Measurements from ENCODE around the gene ACSBG1.
A peak's percentile ranks its signal among the peaks of the same experiment; 100 is the strongest.

Gene ACSBG1

GRCh38 chr15:78220713-78221112, 13.7 kb downstream of the ACSBG1 start:
- no peak for DNase-seq (ENCODE audit: low read depth)

- DNase-seq (ENCODE audit: low read depth): no peak
Observed at GRCh38 chr15:78216276-78217104, 17.9 kb downstream of the ACSBG1 start.

GRCh38 chr15:78213956-78214355, 20.4 kb downstream of the ACSBG1 start:
- DNase-seq (ENCODE audit: low read depth): no peak

GRCh38 chr15:78213425-78213750, 21.0 kb downstream of the ACSBG1 start:
- no peak for DNase-seq (ENCODE audit: low read depth)

GRCh38 chr15:78212546-78213424, 21.6 kb downstream of the ACSBG1 start:
- peak; percentile 54 for DNase-seq (ENCODE audit: low read depth)

GRCh38 chr15:78212008-78212407, 22.4 kb downstream of the ACSBG1 start:
- DNase-seq (ENCODE audit: low read depth): no peak

- no peak for DNase-seq (ENCODE audit: low read depth)
Observed at GRCh38 chr15:78211189-78211921, 23.0 kb downstream of the ACSBG1 start.

- DNase-seq (ENCODE audit: low read depth): no peak
Observed at GRCh38 chr15:78210349-78210717, 24.0 kb downstream of the ACSBG1 start.

- no peak for DNase-seq (ENCODE audit: low read depth)
Observed at GRCh38 chr15:78209646-78210348, 24.6 kb downstream of the ACSBG1 start.

- DNase-seq (ENCODE audit: low read depth): no peak
Observed at GRCh38 chr15:78208887-78209645, 25.3 kb downstream of the ACSBG1 start.

- no peak for DNase-seq (ENCODE audit: low read depth)
Observed at GRCh38 chr15:78208341-78208844, 26.0 kb downstream of the ACSBG1 start.

GRCh38 chr15:78207641-78208340, 26.6 kb downstream of the ACSBG1 start:
- no peak for DNase-seq (ENCODE audit: low read depth)

- DNase-seq (ENCODE audit: low read depth): no peak
Observed at GRCh38 chr15:78207110-78207458, 27.3 kb downstream of the ACSBG1 start.

- DNase-seq (ENCODE audit: low read depth): no peak
Observed at GRCh38 chr15:78206326-78207109, 27.8 kb downstream of the ACSBG1 start.

GRCh38 chr15:78205856-78206255, 28.5 kb downstream of the ACSBG1 start:
- no peak for DNase-seq (ENCODE audit: low read depth)

GRCh38 chr15:78205337-78205736, 29.0 kb downstream of the ACSBG1 start:
- DNase-seq (ENCODE audit: low read depth): no peak

GRCh38 chr15:78204351-78205309, 29.7 kb downstream of the ACSBG1 start:
- no peak for DNase-seq (ENCODE audit: low read depth)
